Renal cortex interstitium (tissue), 11 donors: ENCODE data around the gene ZBTB26. TPM values are rescaled to one million over a fixed set of nuclear protein-coding genes. Genes with fewer than 3 reads are reported as not detected.
"Not testable (repeated sequence)": the region's sequence is repeated elsewhere in the genome, so short reads cannot be mapped to it uniquely, and the experiment has no call there.

Experiments
- DNase-seq, 11 donors: peaks; one replicate each; pipeline ENCODE4 v3.0.0-alpha.2; 2013; ENCODE audit warnings: low read depth in 9 of 11, low spot score in 4 of 11; ENCODE audit errors: extremely low read depth in 1 of 11
- polyA plus RNA-seq, 3 donors: library from polyadenylated mRNA; unstranded; fragments of 120-200 nt; gene quantifications; one replicate each; pipeline ENCODE4 v1.2.1, GENCODE V29; 2013; ENCODE audit not compliant: insufficient read length in 3 of 3

Gene ZBTB26
- polyA plus RNA-seq, 3 donors, result 19.2 to 22.6 (median 20.8) TPM

DNA sequence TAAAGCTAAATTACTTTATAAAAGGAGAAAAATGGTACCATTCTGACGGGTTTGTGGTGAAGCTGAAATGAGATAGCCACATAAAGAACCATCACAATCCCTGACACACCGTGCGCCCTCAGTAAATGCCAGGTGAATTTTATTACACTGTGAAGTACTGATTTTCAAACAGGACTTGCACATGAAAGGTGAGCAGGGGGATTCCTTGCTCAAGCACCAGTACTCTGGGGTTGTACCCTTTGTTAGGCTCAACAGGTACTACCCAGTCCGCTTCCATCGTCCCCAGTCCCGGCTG lies 9.1 kb upstream of the ZBTB26 start:
- DNase-seq, result no peak

- DNase-seq, result no peak
Measured at GRCh38 chr9:122939601-122940000, 8.3 kb upstream of the ZBTB26 start.

GRCh38 chr9:122936883-122937282 lies 5.6 kb upstream of the ZBTB26 start:
- no peak for DNase-seq

DNA sequence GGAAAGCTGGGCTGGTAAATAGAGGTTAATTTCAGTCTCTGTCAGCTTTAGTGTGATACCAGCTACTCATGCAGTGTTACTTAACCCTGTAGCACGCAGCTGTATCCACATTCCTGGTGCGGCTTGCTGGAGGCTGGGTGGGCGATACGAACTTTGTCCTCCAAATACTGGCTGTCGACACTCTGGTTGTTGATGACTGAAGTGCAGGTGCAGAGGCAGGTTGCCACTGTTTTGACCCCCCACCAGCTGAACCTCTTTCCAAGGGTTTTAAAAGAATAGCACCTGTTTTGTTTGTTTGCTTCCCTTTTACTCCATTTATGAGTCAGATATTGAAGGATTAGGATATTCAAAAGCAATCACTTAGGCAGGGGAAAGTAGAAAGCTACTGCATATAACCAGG lies 5.2 kb upstream of the ZBTB26 start:
- DNase-seq, result no peak

GRCh38 chr9:122930541-122931225 lies 629 bp downstream of the ZBTB26 start:
- DNase-seq, result no peak

GRCh38 chr9:122929796-122930354 lies 1.4 kb downstream of the ZBTB26 start:
- DNase-seq, result no peak

- DNase-seq, result no peak
Measured at GRCh38 chr9:122923947-122924346, 7.4 kb downstream of the ZBTB26 start.

DNA sequence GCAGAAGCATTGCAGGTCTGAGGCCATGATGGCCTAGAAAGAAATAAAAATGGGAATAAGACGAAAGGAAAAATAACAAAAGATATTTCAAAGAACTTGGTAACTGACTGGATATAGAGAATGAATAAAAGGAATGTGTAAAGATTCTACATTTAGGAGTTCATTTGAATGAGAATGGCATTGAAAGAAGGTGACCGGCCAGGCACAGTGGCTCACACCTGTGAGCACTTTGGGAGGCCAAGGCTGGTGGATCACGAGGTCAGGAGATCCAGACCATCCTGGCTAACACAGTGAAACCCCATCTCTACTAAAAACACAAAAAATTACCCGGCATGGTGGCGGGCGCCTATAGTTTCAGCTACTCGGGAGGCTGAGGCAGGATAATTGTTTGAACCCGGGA lies 8.6 kb downstream of the ZBTB26 start:
- DNase-seq, result no peak

DNA sequence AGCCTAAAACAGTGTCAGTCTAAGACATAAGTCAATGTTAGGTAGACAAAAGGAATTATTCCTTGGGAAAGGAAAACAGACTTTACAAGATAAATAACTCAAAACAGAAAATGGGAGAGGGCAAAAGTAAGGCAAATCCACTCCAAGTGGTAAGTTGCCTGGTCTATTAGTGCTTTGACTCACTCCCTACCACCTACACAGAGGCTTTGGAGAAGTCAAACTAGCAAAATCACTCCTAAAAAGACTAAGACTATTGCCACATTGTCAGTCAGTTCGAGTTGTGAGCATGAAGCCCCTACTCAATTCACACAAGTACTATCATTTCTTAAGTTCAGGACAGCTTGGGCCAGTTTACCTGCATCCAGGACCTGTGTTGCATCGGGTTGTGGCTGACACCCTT lies 13.0 kb downstream of the ZBTB26 start:
- no peak for DNase-seq

- peak in 10 of 11 donors; percentile 55 to 79 (median 75) for DNase-seq
Measured at GRCh38 chr9:122912964-122913673, 18.2 kb downstream of the ZBTB26 start, which contains the start of gene ZBTB6. Gene ZBTB6, minus strand, starts transcription at chr9:122913323. Its CDS starts 1,251 bp downstream, at chr9:122912072.

DNA sequence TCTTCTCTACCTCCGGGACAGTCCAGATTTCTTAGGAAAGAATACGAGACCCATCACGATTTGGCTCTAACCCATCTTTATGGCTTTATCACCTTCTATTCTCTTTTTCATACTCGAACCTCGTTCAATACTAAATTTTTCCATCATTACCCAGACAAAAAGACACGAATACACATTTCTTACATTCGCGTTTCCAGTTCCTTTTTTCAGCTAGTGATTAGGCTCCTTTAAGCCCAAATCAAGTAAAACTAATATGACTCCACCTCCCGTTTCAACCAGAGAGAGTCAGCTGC lies 18.7 kb downstream of the ZBTB26 start:
- no peak for DNase-seq

GRCh38 chr9:122906122-122906521 lies 25.2 kb downstream of the ZBTB26 start:
- DNase-seq, result not testable (repeated sequence)

- peak; percentile 99 to 100 (median 100) for DNase-seq
Measured at GRCh38 chr9:122904823-122905710, 26.2 kb downstream of the ZBTB26 start, which contains the start of gene RC3H2. Gene RC3H2, minus strand, starts transcription at chr9:122905359. Its CDS starts 7,850 bp downstream, at chr9:122897509.

GRCh38 chr9:122904466-122904822 lies 26.9 kb downstream of the ZBTB26 start:
- DNase-seq, result peak in 4 of 11 donors; percentile 7 to 30 (median 20)

DNA sequence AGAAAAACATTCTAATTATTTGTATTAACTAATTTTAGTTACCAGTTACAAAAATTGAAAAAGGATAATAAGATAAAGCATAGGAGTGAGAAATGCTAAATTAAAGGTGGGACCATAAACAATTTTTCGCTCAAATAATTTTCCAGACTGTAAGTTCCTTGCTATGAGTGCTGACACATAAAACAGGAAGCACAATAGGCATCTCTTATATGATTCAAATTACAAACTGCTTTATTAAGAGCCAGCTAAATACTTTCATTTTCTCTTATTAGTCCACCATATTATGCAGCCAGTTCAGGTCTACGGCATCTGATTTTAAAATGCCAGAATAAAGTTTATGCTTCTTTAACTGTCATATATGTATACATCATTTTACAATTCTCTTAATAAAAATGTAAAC lies 30.5 kb downstream of the ZBTB26 start:
- no peak for DNase-seq

DNA sequence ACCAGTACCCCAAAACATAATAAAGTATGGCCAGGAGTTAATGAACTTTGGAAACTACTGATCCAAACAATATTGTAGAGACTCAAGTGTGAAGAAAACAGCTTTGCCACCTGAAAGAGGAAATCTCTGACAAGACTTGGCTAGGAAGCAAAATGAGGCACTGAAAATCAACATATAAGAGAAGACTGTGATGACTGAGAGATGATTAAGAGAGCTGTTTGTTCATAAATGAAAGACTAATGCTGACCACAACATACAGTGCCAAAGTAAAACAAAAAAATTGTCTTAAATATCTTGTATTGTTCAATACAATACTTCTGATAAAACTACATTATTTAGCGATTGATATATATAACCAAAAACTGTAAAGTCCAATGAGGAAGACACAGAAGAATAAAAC lies 33.3 kb downstream of the ZBTB26 start:
- DNase-seq, result no peak

DNA sequence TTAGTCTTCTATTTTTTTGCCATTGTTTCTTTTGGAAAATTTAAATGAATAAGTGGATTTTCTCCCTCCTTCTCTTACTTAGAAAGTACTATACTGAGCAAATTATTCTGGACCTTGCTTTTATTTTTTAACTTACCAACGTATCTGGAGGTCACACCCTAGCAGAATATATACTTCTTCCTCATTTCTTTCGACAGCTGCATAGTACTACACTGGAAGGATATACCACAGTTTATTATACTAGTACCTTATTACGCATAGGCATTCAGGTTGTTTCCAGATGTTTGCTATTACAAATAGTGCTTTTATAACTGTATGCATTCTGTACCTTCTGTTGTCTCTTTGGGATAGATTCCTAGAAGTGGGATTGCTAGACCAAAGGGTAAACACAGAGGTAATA lies 42.8 kb downstream of the ZBTB26 start:
- no peak for DNase-seq

- DNase-seq, result no peak
Measured at GRCh38 chr9:122883125-122883524, 48.2 kb downstream of the ZBTB26 start.

DNA sequence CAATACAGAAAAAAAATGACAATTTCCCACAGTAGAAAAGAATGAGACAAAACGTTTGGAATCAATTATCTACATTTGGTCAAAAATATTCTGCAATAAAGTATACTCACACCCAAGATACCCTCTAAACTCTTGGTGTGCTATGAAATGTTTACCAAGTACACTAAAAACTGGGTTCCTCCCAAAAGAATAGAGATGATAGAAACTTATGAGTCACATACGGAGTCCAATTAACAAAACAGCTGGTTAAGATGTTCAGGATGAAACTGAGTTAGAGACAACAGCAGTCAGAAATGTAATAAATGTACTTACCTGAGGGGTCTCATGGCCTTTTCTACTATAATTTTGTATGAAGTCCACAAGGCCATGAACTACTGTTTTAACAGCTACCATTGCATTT lies 51.9 kb downstream of the ZBTB26 start:
- DNase-seq, result no peak

DNA sequence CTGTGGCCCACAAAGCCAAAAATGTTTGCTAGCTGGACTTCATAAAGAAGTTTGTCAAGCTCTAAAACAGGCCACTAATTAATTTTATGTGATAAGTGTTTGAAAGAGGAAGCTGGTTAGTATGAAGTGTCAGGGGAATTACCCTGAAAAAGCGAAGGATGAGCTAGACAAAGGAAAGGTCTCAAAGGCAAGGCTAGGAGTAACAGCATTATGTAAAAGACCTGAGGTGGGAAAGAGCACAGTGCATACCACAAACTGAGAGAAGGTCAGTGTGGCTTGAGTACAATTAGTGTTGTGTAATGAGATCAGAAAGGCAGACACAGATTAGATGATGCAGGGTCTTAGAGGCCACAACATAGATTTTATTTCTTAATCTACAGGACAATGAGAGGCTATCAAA lies 55.8 kb downstream of the ZBTB26 start:
- no peak for DNase-seq
